Head of caudate nucleus (tissue), 42 donors: ENCODE measurements around the gene UACA.
"Not testable (repeated sequence)": the region's sequence is repeated elsewhere in the genome, so short reads cannot be mapped to it uniquely, and the experiment has no call there.

Source experiments
- DNase-seq, 42 donors: peaks; one replicate each; pipeline versions ENCODE4 v3.0.0 to v3.0.0-alpha.2; 2020 to 2021; ENCODE audit warnings: mixed read lengths in 7 of 42
- intact Hi-C: fragments of 100-400 bp; cut with DNase I; formaldehyde crosslinking; loops from one replicate; pipeline ENCODE4 v1.15.0; 2022

Gene UACA

DNA sequence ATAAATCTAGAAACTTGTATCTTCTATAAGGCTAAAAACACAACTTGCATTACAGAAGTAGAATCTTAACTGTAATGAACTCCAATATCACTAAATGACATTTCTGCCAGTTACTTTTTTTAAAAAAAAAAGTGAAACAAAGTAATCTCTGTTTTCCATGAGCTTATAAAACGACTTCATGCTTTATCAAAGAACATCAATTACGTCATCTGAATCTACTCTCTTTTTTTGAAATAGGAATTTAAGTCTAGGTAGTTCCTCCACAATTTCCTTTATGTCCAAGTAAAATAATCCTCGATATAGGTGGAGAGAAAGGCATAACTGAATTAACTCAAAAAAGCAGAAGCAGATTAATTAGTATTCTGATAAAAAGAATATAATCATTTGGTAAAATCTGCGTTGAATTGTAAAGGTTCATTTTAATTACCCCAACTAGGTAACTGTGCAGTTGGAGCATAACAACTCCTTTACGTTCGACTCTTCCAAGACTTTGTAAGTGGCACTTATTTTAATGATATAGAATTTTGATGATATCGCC lies 1.4 kb downstream of the UACA start:
- intact Hi-C loops = no loop called here
- DNase-seq = no peak

- DNase-seq = no peak
- intact Hi-C loops = no loop called here
Measured at GRCh38 chr15:70761046-70761445, 2.3 kb downstream of the UACA start.

DNA sequence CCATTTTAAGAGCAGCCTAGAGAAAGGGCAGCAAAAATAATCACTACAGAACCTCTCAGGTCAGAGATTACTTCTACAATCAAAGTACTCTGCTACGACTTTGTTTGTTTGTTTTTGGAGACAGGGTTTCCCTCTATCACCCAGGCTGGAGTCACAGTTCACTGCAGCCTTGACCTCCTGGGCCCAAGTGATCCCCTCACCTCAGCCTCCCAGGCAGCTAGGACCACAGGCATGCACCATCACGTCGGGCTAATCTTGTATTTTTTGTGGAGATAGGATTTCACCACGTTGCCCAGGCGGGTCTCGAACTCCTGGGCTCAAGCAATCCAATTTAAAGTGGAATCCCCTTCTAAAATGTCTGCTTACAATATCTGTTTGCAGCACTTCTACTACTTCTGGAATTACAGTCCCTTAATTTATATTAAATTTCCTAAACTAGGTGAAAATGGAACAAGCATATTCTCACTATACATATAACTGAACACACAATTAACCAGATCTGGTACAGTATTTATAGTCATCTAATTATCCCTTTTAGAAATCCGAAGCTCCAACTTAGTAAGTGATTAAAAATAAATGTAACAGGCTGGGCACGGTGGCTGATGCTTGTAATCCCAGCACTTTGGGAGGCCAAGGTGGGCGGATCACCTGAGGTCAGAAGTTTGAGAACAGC lies 4.4 kb downstream of the UACA start:
- intact Hi-C loops = no loop called here
- no peak for DNase-seq

DNA sequence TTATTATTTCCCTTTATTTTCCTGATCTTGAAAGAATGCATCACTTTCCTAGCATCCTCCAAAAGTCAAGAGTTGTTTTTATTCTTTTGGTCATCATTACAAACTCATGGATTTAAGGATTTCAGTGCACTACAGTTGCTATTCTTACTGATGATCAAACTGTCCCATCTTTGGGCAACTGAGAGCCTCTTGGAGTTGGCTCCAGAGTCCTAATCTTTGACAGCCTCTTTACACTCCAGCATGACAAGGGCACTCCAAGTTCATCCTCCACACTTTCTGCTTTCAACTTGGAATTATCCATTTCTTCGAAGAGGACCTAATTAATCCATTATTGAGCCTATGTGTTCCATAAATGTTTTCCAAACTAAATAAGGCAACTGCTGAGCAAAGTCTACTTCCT lies 5.7 kb downstream of the UACA start:
- intact Hi-C loops = no loop called here
- no peak for DNase-seq

GRCh38 chr15:70754862-70755261 lies 8.5 kb downstream of the UACA start:
- DNase-seq = no peak
- intact Hi-C loops = no loop called here

- intact Hi-C loops = no loop called here
- no peak for DNase-seq
Measured at GRCh38 chr15:70753101-70753829, 10.1 kb downstream of the UACA start.

DNA sequence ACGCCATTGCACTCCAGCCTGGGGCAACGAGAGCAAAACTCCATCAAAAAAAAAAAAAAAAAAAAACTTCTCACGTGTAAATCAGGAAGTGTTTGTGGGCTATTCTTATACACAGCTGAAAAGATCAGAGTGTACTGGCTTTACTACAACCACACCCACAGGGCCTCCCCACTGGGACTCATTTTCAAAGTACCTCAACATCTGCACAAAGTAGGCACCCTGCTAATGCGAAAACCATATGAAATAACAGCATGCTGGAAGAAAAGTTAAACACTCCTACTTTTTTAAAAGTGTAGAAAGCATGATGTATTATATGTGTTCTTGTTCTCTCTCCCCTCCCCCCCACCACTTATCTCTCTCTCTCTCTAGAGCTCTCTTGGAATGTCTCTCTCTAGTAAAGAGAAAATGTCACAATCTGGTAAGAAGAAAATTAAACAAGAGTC lies 11.1 kb downstream of the UACA start:
- no peak for DNase-seq
- intact Hi-C loops = no loop called here

DNA sequence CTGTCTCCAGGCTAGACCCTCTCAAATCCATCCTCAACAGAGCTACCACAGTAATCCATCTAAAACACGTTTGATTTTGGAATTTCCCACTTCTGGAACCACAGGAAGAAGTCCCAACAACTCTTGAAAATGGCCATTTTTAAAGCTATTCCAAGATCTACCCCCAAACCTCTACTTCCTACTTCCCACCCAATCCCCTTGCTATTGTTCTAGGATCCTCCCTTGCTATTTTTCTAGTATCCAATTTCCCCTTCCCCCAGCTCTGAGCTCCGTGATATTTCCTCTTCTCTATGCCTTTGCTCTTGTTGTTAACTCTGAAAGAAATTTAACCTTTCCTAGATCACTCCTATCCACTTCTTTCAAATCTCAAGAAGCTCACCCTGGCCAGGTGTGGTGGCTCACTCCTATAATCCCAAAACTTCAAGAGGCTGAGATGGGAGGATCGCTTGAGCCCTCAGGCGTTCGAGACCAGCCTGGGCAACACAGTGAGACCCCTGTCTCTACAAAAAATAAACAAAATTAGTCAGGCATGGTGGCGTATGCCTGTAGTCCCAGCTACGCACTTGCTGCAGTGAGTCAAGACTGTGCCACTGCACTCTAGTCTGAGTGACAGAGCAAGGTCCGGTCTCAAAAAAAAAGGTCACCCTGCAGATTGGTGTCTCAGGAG lies 13.0 kb downstream of the UACA start:
- no peak for DNase-seq
- intact Hi-C loops = no loop called here

DNA sequence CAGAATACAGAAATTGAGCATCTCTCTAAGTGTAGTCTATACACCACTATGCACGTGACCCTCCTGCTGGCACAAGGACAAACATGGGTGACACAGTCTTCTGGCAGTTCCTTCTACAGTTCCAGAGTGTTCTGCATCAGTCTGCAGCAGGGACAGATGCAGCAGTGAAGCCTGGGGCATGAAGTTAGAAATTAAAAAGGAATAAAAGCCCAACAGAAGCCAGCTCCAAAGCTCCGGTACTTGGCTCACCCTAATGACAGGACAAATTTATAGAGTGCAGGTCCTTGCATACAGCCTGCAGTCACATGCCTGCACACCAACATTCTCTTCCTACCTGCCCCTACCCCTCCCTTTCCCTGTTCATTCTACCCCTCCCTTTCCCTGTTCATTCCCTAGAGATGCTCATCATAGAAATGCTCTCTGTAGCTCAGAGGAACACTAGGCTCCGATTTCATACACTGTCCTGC lies 15.0 kb downstream of the UACA start:
- intact Hi-C loops = no loop called here
- peak in 28 of 42 donors; percentile 16 to 78 (median 39) for DNase-seq

GRCh38 chr15:70746598-70746997 lies 16.8 kb downstream of the UACA start:
- intact Hi-C loops, DNase-seq: not testable (repeated sequence)

- intact Hi-C loops = no loop called here
Measured at GRCh38 chr15:70742928-70743327, 20.4 kb downstream of the UACA start.

GRCh38 chr15:70741677-70742293 lies 21.6 kb downstream of the UACA start:
- intact Hi-C loops = no loop called here
- no peak for DNase-seq

More at GRCh38 chr15:70742928-70743327, 20.4 kb downstream of the UACA start:
- no peak for DNase-seq

DNA sequence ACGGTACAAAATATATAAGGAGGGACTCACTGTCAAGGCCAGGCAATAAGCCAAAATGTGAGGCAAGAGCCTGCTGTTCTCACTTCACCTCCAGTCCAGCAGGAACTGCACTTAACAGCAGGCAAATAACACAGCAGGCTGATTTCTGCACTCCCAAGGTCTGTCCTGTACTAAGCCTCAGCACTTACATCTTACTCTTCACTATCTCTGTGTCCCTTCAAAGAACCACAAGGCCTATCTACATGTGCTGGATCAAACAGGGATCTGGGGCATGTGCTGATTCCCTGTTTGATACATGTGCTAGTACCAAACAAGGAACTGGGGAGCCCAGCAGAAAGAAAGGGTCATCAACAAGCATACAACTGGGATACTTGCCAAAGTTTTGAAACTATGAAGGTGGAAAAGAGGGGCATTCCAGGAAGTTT lies 22.2 kb downstream of the UACA start:
- intact Hi-C loops = no loop called here
- peak in 6 of 42 donors; percentile 8 to 44 (median 13) for DNase-seq

DNA sequence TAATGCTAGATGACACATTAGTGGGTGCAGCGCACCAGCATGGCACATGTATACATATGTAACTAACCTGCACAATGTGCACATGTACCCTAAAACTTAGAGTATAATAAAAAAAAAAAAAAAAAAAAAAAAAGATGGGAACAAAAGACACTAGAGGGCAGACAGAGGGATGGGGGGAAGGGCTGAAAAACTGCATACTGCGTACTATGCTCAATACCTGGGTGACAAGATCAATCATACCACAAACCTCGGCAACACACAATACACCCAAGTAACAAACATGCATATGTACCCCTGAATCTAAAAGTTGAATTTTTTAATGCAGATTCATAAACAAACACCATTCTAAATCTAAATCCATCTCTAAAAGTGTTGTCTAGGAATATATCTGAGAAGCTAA lies 28.3 kb downstream of the UACA start:
- DNase-seq, intact Hi-C loops: not testable (repeated sequence)

DNA sequence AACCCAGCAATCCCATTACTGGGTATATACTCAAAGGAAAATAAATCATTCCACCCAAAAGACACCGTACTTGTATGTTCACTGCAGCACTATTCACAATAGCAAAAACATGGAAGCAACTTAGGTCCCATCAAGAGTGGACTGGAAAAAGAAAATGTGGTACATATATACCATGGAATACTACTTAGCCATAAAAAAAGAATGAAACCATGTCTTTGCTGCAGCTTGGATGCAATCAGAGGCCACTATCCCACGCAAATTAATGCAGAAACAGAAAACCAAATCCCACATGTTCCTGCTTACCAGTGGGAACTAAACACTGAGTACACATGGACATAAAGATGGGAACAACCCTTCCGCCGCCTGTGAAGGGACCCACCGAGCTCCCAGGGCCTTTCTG lies 34.2 kb downstream of the UACA start:
- DNase-seq = no peak
- intact Hi-C loops = no loop called here

GRCh38 chr15:70726753-70727152 lies 36.6 kb downstream of the UACA start:
- DNase-seq = no peak
- intact Hi-C loops = no loop called here

GRCh38 chr15:70723927-70724326 lies 39.4 kb downstream of the UACA start:
- DNase-seq = no peak
- intact Hi-C loops = no loop called here

DNA sequence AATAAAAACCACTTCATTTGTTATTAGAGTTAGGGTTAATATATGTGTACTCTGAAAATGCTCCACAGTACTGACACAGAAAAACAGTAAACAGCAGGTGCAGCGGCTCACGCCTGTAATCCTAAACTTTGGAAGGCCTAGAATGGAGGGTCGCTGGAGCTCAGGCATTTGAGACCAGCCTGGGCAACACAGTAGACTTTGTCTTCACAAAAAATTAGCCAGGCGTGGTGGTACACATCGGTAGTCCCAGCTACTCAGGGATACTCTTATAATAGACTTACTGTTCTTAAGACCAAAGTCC lies 40.3 kb downstream of the UACA start:
- intact Hi-C loops = no loop called here
- no peak for DNase-seq

DNA sequence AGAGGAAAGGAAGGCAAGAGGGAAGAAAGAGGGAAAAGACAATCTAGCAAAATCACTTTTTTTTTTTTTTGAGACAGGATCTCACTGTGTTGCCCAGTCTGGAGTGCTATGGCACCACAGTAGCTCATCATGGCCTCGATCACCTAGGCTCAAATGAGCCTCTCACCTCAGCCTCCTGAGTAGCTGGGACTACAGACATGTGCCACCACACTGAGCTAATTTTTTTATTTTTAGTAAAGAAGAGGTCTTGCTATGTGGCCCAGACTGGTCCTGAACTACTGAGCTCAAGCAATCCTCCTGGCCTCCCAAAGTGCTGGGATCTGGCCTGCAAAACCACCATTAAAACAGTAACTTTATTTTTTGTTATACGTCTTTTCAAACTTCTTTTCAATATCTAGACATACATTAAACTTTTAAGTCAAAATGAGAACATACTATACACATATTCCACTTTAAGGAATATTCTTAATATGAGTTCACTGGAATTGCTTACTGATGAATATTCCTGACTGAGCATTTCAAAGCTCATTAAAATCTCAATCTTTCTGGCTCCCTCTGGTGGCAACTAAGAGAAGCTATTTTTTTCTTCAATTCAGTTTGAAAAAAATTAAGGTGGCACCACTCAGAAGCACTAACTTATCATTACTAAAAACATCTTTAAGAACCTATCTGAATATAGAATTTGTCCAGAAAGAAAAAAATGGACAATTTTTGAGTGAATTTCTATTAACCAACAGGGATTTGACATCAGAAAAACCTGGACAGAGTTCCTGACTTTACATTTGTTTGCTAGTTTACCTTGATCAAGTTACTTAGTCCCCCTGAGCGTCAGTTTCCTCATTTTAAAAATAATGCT lies 40.9 kb downstream of the UACA start:
- no peak for DNase-seq
- intact Hi-C loops = no loop called here
